Measurements from ENCODE around the gene TOR1B.
A peak's percentile ranks its signal among the peaks of the same experiment; 100 is the strongest.
"Not testable (repeated sequence)": the region's sequence is repeated elsewhere in the genome, so short reads cannot be mapped to it uniquely, and the experiment has no call there.

The TOR1B gene, protein sequence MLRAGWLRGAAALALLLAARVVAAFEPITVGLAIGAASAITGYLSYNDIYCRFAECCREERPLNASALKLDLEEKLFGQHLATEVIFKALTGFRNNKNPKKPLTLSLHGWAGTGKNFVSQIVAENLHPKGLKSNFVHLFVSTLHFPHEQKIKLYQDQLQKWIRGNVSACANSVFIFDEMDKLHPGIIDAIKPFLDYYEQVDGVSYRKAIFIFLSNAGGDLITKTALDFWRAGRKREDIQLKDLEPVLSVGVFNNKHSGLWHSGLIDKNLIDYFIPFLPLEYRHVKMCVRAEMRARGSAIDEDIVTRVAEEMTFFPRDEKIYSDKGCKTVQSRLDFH

DNA sequence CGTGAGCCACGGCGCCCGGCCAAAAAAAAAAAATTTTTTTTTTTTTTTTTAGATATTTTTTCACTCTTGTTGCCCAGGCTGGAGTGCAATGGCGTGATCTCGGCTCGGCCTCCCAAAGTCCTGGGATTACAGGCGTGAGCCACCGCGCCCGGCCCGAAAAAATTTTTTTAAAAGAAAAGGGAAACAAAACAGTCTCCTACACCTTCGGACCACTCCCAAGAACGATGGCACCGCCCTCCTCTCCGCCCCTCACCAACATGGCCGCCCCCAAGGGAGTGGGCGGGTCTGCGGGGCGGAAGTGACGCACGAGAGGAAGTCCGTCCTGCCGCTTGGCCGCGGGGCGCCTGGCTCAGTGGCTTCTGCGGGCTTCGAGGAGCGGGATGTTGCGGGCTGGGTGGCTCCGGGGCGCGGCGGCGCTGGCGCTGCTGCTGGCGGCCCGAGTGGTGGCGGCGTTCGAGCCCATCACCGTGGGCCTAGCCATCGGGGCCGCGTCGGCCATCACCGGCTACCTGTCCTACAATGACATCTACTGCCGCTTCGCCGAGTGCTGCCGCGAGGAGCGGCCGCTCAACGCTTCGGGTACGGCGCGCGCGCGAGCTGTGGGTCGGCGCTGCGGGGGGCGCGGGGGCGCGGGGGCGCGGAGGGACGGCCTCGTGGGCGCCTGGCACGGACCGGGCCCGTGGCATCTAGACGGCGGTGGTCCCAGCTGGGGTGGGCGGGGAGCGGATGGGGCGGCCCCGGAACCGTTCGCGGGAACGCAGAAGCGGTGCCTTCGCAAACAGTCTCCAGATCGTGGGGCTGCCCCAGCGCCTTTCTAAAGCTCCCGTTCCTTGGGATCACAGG, at the start of gene TOR1B:
TSS of gene TOR1B (plus strand) at position 352 of the 843 bp plus-strand sequence. CDS start at position 381, 29 bp downstream.
- DNase-seq (ENCODE audit: low read depth in 2 of 3, low spot score in 1 of 3): peak; percentile 87 to 95 (median 87)

DNA sequence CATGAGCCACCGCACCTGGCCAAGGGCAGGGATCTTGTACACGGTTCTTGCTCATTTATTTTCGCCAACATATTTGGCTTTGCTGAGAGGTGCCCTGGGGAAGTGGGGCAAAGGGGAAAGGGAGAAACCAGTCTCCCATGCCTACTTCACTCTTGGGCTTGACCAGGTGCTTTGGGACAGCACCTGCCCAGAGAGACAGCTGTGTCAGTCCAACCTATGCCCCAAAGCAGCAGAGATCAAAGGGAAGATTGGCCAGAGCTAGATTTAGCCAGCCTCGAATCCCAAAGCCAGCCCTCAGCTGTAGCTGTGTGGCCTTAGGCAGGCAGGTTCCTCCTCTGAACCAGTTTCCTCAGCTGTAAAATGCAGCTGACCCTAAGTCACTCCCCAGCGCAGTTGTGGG, 47.8 kb upstream of the TOR1B start:
- DNase-seq (ENCODE audit: low read depth in 2 of 3, low spot score in 1 of 3): no peak

DNA sequence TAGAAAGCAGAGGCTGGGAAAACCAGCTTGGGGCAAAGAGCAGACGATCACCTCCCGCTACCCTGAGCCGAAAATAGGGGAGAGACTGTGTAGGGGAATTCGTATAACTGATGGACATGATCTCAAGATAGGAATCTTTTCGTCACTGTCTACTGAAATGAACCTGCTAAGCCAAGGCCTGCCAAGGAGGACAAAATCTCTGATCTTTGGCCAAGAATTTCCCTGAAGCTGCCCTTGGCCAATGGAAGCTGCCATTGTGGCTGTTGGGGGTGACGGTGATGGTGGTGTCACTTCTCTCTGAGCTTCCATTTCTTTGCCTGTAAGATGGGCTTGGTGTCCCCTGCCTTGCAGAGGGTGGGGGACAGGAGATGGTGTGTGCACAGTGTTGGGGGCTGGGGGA, 46.8 kb upstream of the TOR1B start:
- DNase-seq (ENCODE audit: low read depth in 2 of 3, low spot score in 1 of 3): no peak

DNA sequence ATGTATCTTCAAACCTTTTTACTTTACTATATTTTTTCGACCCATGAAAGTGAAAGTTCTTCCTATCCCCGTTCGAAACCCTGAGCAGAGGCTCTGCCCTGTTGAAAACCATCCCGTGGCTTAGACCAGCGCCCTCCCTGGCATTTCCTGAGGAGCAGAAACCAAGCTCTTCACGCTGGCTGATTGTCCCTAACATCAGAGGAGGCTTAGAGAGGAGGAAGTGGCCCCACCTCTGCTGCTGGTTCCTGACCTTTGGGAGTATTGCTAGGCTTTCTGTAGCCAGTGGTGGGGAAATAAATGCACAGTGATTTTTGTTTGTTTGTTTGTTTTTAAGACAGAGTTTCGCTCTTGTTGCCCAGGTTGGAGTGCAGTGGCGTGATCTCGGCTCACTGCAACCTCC, 45.9 kb upstream of the TOR1B start:
- DNase-seq (ENCODE audit: low read depth in 2 of 3, low spot score in 1 of 3): no peak

DNA sequence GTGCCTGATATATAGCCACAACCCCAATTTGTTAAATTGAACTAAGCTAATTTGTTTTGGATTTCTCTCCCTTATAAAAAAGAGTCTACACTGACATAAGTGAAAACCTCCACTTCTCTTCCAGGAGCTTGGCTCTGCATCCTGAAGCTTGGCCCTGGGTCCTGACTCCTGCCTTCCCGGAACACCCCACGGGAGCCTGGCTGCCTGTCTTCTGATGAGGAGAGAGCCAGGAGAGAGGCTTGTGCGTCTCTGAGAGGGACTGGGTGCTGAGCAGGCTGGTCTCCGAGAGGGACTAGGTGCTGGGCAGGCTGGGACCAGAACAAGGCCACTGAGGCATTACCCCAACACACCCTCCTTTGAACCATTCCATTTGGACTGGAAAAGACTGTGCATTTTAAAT, 43.7 kb upstream of the TOR1B start:
- no peak for DNase-seq (ENCODE audit: low read depth in 2 of 3, low spot score in 1 of 3)

DNA sequence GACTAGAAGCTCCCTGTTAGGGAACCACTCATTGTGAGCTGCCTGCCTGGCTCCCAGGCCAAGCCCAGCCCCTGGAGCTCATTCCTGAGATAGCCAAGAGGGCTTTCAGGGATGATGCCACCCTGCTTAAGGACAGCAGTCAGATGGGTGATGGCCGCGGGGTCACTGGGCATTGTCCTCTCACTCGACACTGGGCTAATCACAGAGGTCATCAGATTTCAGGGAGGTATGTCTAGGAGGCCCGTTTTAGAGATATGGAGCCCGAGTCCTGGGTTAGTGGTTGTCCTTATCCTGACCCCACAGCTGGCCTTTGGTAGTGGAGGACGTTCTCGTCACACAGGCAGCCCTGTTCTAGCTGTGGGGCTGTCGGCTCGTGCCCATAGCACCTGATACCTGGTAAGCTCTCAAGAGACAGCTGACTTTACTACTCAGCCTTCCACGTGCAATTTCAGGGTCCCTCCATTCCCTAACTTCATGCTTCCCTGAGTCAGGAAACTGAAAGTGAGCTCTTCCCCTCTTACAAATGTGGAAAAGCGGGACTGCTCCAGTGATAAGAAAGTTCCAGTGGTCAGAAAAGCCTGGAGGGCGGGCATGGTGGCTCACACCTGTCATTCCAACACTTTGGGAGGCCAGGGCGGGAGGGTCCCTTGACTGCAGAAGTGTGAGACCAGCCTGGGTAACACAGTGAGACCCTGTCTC, 43.0 kb upstream of the TOR1B start:
- DNase-seq (ENCODE audit: low read depth in 2 of 3, low spot score in 1 of 3): no peak

DNA sequence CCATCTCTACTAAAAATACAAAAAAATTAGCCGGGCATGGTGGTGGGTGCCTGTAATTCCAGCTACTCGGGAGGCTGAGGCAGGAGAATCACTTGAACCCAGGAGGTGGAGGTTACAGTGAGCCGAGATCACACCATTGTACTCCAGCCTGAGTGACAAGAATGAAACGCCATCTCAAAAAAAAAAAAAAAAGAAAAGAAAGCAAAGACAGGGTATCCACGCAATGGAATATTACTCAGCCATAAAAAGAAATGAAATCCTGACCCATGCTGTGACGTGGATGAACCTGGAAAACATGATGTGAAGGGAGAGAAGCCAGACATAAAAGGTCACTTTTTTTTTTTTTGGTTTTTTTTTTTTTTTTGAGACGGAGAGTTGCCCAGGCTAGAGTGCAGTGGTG, 42.2 kb upstream of the TOR1B start:
- DNase-seq (ENCODE audit: low read depth in 2 of 3, low spot score in 1 of 3): not testable (repeated sequence)

DNA sequence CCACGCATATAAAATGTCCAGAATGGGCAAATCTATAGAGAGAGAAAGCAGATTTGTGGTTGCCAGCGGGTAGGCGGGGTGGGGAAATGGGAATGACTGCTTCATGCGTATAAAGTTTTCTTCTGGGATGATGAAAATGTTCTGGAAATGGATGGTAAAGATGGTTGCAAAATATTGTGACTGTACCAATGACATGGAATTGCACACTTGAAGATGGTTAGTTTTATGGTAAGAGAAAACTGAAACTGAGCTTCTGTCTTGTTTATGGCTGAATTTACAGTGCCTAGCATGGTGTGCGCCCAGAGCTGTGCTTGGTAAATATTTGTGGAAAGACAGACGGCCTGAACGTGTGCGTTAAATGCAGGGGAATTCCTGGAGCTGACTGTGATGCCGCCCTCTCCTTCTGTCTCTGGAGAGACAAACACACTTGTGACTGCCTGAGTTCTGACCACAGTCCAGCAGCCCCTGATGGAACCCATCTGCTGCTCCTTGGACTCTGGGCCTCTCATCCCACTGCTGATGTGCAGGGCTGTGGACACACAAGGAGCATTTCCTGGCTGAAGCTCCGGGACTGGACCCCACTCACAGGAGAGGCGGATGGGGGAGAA, 41.6 kb upstream of the TOR1B start:
- DNase-seq (ENCODE audit: low read depth in 2 of 3, low spot score in 1 of 3): no peak

DNA sequence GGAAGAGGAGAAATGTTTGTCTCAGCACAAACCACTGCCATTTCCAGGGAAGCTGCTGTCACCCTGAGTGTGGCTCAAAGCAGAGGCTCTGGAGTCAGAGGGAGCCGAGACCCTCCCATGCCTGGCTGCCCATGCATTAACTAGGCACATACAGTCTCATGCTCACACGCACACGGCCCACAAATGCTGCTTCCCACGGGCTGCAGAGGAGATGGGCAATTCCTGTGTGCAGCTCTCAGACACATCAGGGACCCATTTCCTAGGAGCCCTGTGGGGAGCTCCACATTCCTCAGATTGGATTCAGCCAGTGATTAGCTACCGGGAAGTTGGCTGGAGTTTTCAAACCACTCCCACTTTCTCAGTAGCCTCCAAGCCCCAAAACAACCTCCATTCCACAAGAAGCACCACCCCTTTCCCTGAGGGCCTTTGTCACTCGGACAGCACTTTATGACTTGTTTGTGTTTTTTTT, 41.0 kb upstream of the TOR1B start:
- no peak for DNase-seq (ENCODE audit: low read depth in 2 of 3, low spot score in 1 of 3)

DNA sequence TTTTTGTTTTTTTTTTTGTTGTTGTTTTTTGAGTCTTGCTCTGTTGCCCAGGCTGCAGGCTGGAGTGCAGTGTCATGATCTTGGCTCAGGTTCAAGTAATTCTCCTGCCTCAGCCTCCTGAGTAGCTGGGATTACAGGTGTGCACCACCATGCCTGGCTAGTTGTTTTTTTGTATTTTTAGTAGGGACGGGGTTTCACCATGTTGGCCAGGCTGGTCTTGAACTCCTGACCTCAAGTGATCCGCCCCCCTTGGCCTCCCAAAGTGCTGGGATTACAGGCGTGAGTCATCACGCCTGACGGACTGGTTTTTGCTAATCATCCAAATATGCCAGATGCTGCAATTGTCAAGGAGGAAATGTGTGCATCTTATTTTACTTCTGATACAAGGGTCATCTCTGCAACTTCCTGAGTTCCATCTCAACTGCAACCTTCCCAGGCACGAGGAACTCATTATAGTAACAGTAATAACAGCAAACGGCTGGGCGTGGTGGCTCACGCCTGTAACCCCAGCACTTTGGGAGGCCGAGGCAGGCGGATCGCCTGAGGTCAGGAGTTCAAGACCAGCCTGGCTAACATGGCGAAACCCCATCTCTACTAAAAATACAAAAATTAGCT, 40.5 kb upstream of the TOR1B start:
- DNase-seq (ENCODE audit: low read depth in 2 of 3, low spot score in 1 of 3): not testable (repeated sequence)

DNA sequence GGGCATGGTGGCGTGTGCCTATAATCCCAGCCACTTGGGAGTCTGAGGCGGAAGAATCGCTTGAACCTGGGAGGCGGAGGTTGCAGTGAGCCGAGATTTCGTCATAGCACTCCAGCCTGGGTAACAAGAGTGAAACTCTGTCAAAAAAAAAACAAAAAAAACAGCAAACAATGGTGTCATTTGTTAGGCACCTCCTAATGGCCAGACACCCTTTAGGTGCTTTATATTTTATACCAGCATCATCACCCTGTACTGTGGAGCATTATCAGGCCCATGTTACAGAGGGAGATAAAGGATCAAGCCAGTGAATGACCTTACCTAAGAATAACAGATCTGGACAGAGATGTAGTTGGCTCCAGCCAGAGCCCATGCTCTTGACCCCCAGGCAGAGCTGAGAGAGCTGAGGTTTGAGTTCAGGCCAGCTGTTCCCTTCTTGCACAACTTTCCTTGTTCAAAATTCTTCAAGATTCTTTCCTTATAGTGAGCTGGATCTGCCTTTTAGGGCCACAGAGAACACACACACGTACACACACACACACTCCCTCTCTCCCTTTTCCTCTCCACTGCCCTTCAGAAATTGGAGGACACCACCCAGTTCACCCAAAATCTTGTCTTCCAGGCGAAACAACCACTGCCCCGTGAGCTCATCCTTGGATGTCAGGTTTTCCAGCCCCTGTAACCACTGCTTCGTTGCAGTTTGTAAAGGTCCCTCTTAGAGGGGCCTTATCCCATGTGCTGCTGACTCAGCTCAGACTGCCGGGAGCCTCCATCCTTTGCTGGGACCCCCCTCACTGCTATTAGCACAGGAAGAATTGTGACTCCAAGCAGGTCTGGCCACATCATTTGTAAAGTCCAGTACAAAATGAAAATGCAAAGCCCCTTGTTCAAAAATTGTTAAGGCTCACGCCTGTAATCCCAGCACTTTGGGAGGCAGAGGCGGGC, 39.7 kb upstream of the TOR1B start:
- no peak for DNase-seq (ENCODE audit: low read depth in 2 of 3, low spot score in 1 of 3)

DNA sequence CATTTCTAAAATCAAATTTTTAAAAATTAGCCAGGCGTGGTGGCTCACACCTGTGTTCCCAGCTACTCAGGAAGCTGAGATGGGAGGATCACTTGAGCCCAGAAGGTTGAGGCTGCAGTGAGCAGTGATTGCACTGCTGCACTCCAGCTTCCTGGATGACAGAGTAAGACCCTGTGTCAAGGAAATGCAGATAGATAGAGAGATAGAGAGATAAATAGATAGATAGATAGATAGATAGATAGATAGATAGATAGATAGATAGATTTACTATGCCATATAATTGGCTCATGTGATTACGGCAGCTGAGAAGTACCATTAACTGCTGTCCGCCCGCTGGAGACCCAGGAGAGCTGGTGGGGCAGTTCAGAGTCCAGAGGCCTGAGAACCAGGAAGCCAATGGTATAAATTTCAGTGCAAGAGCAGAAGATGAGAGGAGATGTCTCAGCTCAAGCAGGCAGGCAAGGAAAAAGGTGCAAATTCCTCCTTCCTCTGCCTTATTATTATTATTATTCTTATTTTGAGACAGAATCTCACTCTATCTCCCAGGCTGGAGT, 37.1 kb upstream of the TOR1B start:
- no peak for DNase-seq (ENCODE audit: low read depth in 2 of 3, low spot score in 1 of 3)

DNA sequence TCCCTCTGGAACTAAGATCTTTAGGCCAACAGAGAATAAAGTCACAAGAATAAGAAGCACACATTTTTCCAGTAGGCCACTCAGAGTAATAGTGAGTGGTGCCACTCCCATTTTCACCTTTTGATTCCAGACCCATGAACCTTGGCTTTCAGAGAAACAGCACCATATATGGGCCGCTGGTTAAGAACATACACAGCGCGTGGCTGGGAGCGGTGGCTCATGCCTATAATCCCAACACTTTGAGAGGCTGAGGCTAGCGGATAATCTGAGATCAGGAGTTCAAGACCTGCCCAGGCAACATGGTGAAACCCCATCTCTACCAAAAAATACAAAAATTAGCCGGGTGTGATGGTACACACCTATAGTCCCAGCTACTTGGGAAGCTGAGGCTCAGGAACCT, 34.5 kb upstream of the TOR1B start:
- DNase-seq (ENCODE audit: low read depth in 2 of 3, low spot score in 1 of 3): no peak

DNA sequence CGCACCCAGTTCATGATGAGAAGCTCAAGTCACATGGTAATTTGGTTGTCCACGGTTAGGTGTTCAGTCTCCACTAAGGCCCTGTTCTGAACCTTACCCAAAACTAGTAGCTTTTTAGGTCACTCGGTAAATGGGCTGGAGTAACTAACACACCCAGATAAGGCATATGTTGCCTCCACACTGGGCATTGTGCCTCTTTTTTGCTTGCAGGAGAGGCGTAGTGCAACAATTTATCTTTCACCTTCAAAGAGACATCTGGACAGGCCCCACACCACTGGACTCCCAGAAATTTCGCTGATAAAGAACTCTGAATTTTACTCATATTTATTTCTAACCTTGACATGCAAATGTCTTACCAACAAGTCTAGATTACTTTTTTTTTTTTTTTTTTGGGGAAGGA, 33.3 kb upstream of the TOR1B start:
- DNase-seq (ENCODE audit: low read depth in 2 of 3, low spot score in 1 of 3): no peak

DNA sequence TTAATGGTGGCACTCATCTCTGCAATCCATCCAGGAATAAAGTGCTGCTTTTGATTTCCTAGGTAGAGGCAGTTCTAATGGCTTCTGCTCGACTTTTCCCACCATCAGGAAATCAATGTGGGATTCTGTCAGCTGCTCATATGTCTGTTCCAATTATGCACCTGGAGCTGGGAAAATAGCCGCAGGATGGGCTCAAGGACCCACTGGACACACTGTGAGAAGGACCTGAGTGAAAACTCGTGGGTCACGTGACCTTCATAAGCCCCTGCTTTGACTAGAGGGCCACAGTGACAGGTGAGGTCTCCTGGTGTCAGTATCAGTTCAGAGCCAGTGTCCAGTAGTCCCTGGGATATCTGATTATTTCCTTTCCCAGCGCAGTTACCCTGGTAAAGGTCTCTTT, 32.2 kb upstream of the TOR1B start:
- no peak for DNase-seq (ENCODE audit: low read depth in 2 of 3, low spot score in 1 of 3)

DNA sequence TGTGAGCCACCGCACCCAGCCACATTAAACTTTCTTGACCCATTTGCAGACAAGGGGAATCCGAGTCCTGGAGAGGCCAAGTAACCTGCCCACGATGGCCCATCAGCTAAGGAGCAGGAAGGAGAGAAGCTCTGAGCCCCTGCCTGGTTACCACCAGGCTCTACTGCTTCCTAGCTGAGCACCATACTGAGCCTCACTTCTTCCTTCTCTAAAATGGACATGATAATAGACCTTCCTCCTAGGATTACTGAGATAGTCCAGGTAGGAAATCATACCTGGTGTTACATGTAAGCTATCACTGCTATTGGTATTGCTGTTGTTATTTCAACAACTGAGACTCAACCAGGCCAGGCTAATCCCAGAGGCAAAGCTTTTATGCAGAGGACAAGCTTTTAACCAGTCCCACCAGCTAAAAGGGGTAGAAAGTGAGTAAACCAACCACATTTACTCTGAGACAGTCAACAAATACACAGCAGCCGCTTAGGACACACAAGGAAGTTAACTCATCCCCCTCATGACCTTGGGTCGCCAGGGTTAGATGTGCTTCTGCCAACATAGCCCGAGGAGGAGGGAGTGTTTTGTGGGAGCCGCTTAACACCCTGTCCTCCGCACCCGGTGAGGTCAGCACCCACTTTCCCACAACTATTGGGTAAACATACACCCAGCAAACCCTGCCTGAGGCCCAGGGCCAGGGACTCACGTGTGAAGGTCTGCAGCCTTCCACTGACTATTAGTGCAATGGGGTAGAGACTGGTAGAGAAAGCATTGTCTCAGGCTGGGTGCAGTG, 29.5 kb upstream of the TOR1B start:
- no peak for DNase-seq (ENCODE audit: low read depth in 2 of 3, low spot score in 1 of 3)

DNA sequence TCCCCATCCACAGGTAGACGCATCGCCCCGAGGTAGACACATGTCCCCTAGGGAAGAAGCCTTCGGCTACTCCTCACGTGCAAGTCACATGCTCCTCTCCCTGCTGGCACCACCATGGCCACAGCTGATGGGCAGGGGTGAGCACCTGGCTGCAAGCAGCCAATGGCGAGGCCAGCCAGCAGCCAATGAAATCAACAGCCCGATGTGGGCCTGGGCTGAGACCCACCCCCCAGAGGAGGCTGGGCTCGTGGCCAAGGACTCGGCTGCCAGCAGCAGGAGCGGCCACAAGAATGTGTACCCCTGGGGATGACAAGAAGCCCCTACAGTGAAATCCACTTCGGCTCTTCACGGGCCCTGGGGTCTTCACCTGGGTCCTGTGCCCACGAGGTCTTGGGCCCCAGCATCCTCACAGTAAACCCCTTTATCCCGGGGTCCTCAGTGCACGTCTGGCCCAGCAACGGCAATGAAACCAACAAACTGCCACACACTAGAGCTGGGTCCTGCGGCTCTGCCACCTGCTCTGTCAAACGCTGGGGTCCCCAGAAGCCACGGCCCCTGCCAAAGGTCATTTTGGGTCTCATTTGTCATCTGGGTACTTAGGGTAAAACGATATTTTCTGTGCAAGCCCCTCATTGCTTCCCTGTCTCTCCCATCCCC, 28.1 kb upstream of the TOR1B start:
- DNase-seq (ENCODE audit: low read depth in 2 of 3, low spot score in 1 of 3): no peak

DNA sequence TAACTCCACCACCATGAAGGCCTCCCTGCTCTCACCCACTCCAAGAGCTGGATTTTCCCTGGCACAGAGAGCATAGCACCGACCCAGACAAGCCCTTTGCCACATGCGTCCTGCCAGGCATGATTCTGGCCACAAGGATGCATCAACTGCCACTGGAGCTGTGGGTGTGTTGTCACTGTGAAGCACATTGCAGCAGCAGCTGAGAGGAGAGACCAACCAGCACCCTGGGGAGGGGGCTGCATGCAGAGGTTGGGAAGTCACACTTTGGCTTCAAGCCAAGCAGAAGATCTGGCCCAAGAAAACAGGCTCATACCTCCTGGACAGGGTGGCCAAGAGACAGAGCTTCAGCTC, 27.6 kb upstream of the TOR1B start:
- DNase-seq (ENCODE audit: low read depth in 2 of 3, low spot score in 1 of 3): no peak
